ENCODE measurements around the gene CASP6.

DNA sequence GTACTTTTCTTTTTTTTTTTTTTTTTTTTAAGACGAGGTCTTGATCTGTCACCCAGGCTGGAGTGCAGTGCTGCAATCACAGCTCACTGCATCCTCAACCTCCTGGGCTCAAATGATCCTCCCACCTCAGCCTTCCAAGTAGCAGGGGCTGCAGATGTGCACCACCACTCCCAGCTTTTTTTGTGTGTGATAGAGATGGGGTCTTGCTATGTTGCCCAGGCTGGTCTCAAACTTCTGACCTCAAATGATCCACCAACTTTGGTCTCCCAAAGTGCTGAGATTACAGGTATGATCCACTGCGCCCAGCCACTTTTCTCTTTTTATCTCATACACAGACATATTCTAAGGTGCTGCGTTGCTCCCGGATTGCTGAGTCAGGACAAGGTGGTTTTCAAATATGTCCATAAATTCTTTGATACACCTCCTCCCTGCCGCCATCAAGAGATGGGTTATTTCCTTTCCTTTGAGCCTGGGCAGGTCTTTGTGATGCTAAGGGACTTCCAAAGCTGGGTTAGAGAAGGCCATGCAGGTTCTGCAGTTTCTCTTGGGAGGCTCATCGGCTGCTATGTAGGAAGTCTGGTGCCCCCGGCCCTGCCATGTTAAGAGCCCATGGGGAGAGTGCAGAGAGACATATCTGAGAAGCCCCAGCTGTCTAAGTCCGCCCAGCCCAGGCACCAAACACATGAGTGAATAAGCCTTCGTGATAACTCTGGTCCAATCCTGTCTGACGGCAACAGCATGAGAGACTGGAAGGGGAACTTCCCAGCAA lies 35.0 kb upstream of the CASP6 start:
- TF ChIP-seq POLR2A (IDR thresholded peaks at IDR 0.05), result no peak
- TF ChIP-seq, protein P1, sequence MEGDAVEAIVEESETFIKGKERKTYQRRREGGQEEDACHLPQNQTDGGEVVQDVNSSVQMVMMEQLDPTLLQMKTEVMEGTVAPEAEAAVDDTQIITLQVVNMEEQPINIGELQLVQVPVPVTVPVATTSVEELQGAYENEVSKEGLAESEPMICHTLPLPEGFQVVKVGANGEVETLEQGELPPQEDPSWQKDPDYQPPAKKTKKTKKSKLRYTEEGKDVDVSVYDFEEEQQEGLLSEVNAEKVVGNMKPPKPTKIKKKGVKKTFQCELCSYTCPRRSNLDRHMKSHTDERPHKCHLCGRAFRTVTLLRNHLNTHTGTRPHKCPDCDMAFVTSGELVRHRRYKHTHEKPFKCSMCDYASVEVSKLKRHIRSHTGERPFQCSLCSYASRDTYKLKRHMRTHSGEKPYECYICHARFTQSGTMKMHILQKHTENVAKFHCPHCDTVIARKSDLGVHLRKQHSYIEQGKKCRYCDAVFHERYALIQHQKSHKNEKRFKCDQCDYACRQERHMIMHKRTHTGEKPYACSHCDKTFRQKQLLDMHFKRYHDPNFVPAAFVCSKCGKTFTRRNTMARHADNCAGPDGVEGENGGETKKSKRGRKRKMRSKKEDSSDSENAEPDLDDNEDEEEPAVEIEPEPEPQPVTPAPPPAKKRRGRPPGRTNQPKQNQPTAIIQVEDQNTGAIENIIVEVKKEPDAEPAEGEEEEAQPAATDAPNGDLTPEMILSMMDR (IDR thresholded peaks at IDR 0.05), result no peak

All from heart left ventricle (tissue), 13 donors.